GM19395 (cell line): ENCODE results near the gene MAGEB18.

ENCODE experiments used
- ATAC-seq: cut with Tn5 transposase; IDR thresholded peaks from one replicate; pipeline ENCODE4 v1.9.1; 2021; ENCODE audit warnings: mild to moderate bottlenecking, moderate library complexity; ENCODE audit not compliant: unreplicated experiment

MAGEB18 gene

DNA sequence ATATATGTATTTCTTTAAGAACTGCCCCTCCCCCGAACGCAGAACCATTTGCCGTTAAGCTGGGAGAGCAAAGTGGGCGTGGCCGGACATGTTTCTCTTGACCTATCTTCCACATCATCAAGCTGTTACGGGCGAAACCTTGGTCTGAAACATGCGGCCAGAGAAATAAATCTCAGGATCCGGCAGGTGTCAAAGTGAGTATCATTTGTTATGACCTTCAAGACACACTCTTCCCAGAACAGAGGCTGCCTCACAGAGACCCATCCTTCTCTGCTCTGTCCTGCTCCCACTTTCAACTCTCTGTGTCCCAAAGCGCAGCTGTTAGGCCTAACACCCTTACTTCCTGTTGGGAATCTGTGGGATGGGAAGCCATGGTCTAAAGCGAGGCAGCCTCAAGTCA, at the start of gene MAGEB18:
Gene MAGEB18, plus strand, starts transcription at position 70 of the 400 bp plus-strand sequence. CDS start 643 bp downstream, outside the sequence.
- no peak for ATAC-seq

- no peak for ATAC-seq
Measured at GRCh38 chrX:26100421-26100920, 37.7 kb upstream of the MAGEB18 start.

- no peak for ATAC-seq
Measured at GRCh38 chrX:26109142-26109541, 29.0 kb upstream of the MAGEB18 start.

DNA sequence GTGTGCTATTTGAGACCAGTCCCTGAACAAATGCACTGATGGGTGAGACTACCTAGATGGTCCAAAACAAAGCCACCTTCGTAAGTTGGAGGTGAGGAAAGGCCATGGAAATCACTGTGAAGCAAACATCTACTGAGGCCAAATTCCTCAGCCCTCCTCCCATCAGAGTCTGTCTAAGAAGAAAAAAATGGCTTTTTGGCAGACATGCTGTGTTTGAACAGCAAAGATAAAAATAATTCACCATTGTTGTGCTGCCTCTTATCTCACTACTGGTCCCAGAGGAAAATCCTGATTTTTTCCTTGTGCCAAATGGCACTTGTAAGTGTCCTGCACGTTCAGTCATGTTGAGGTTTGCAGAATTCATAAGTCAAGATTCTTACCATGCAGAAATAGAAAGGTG, 7.9 kb downstream of the MAGEB18 start:
- no peak for ATAC-seq

- ATAC-seq = no peak
Measured at GRCh38 chrX:26160301-26160700, 22.2 kb downstream of the MAGEB18 start, which contains the start of gene MAGEB6B. Gene MAGEB6B, plus strand, starts transcription at chrX:26160601. Its CDS starts 0 bp downstream, at chrX:26160601.
